Embryonic facial prominence (tissue), 1 donor: Measurements from ENCODE around the gene HS3ST2.
A peak's percentile ranks its signal among the peaks of the same experiment; 100 is the strongest.

Experiments
- DNase-seq: peaks from one replicate; pipeline ENCODE4 v3.0.0-alpha.2; 2016; ENCODE audit errors: extremely low spot score

HS3ST2 gene

GRCh38 chr16:22813948-22814710 is at the start of gene HS3ST2:
HS3ST2 (plus strand) TSS chr16:22814162; CDS start chr16:22814611, 449 bp downstream.
- DNase-seq: no peak

- no peak for DNase-seq
Measured at GRCh38 chr16:22764662-22765327, 49.2 kb upstream of the HS3ST2 start.

GRCh38 chr16:22765479-22765878 is 48.5 kb upstream of the HS3ST2 start:
- DNase-seq: no peak

- no peak for DNase-seq
Measured at GRCh38 chr16:22770866-22771265, 43.1 kb upstream of the HS3ST2 start.

- no peak for DNase-seq
Measured at GRCh38 chr16:22771551-22771950, 42.4 kb upstream of the HS3ST2 start.

- no peak for DNase-seq
Measured at GRCh38 chr16:22775220-22775922, 38.6 kb upstream of the HS3ST2 start.

- no peak for DNase-seq
Measured at GRCh38 chr16:22781480-22781879, 32.5 kb upstream of the HS3ST2 start.

GRCh38 chr16:22782314-22782713 is 31.6 kb upstream of the HS3ST2 start:
- DNase-seq: no peak

GRCh38 chr16:22784690-22785214 is 29.2 kb upstream of the HS3ST2 start:
- DNase-seq: no peak

- DNase-seq: no peak
Measured at GRCh38 chr16:22785552-22785951, 28.4 kb upstream of the HS3ST2 start.

- no peak for DNase-seq
Measured at GRCh38 chr16:22786284-22786683, 27.7 kb upstream of the HS3ST2 start.

- no peak for DNase-seq
Measured at GRCh38 chr16:22786691-22787090, 27.3 kb upstream of the HS3ST2 start.

GRCh38 chr16:22787466-22788192 is 26.3 kb upstream of the HS3ST2 start:
- peak; percentile 53 for DNase-seq

- no peak for DNase-seq
Measured at GRCh38 chr16:22788193-22788530, 25.8 kb upstream of the HS3ST2 start.

GRCh38 chr16:22789281-22789945 is 24.5 kb upstream of the HS3ST2 start:
- DNase-seq: no peak

- no peak for DNase-seq
Measured at GRCh38 chr16:22797551-22797950, 16.4 kb upstream of the HS3ST2 start.

GRCh38 chr16:22799113-22799512 is 14.8 kb upstream of the HS3ST2 start:
- no peak for DNase-seq

GRCh38 chr16:22804893-22805292 is 9.1 kb upstream of the HS3ST2 start:
- no peak for DNase-seq

GRCh38 chr16:22805326-22805725 is 8.6 kb upstream of the HS3ST2 start:
- DNase-seq: no peak

- DNase-seq: no peak
Measured at GRCh38 chr16:22806811-22807210, 7.2 kb upstream of the HS3ST2 start.

GRCh38 chr16:22810226-22810625 is 3.7 kb upstream of the HS3ST2 start:
- DNase-seq: no peak
